Panc1 (cell line): ENCODE data around the gene OARD1. TPM values are rescaled to one million over a fixed set of nuclear protein-coding genes. Genes with fewer than 3 reads are reported as not detected.

ENCODE experiments used
- ATAC-seq: fragments of 200-7000 bp; cut with Tn5 transposase; 2 replicates; pipeline ENCODE4 v1.9.1; 2020; ENCODE audit warnings: mild to moderate bottlenecking, moderate library complexity
- BruUV-seq: library from RNA; stranded (reverse); fragments of 400-500 nt; replicated peaks from 2 replicates; lab custom pipeline; 2021; lab: Mats Ljungman, UMichigan
- CTCF ChIA-PET: fragments of 300-600 bp; sonication (Branson Sonifier 250); formaldehyde crosslinking; loops from one replicate; lab custom pipeline; 2022; ENCODE audit warnings: antibody characterized with exemption; lab: Charles Lee
- POLR2A ChIA-PET: fragments of 300-600 bp; sonication (Branson Sonifier 250); formaldehyde crosslinking; loops from one replicate; lab custom pipeline; 2022; ENCODE audit warnings: antibody characterized with exemption; lab: Charles Lee
- DNase-seq: peaks from one replicate; pipeline ENCODE4 v3.0.0-alpha.2; 2010; ENCODE audit warnings: low read depth, low spot score
- H3K27ac ChIP-seq: 2 replicates; pipeline ENCODE4 v1.5.1; 2011; ENCODE audit warnings: mild to moderate bottlenecking, low read length, inconsistent platforms
- H3K27me3 ChIP-seq: fragments of 200-500 bp; sonication (Bioruptor generic); 2 replicates; pipeline ENCODE4 v1.6.0; 2014; ENCODE audit warnings: low read length, inconsistent platforms; ENCODE audit not compliant: control insufficient read depth, insufficient read depth
- H3K36me3 ChIP-seq: fragments of 200-500 bp; sonication (Bioruptor generic); 2 replicates; pipeline ENCODE4 v1.5.1; 2014; ENCODE audit warnings: inconsistent platforms, mild to moderate bottlenecking, low read length, moderate library complexity; ENCODE audit not compliant: control insufficient read depth, insufficient read depth
- H3K4me1 ChIP-seq: 2 replicates; pipeline ENCODE4 v1.5.1; 2011; ENCODE audit warnings: inconsistent platforms, mild to moderate bottlenecking, low read length, moderate library complexity; ENCODE audit not compliant: control insufficient read depth, insufficient read depth
- H3K4me3 ChIP-seq, 2 experiments: 2 replicates each; pipeline ENCODE4 v1.5.1; 2011 to 2012; ENCODE audit warnings: low read depth in 2 of 2, low read length in 2 of 2, mild to moderate bottlenecking in 2 of 2, inconsistent platforms in 1 of 2, moderate library complexity in 1 of 2
- H3K9me3 ChIP-seq: fragments of 200-500 bp; sonication (Bioruptor generic); 2 replicates; pipeline ENCODE4 v1.5.1; 2014; ENCODE audit warnings: low read depth, mild to moderate bottlenecking, inconsistent platforms, low read length, moderate library complexity; ENCODE audit not compliant: control insufficient read depth, insufficient read depth
- POLR2AphosphoS5 ChIP-seq: IDR thresholded peaks from 2 replicates; pipeline ENCODE4 v1.6.1; 2012; ENCODE audit warnings: mild to moderate bottlenecking, low read depth, low read length, moderate library complexity
- REST ChIP-seq, 2 experiments: IDR thresholded peaks; 2 replicates each; pipeline ENCODE4 v1.6.1; 2011 to 2012; ENCODE audit warnings: low read depth in 2 of 2, control low read depth in 1 of 2, low read length in 1 of 2, mild to moderate bottlenecking in 1 of 2, moderate library complexity in 1 of 2; ENCODE audit not compliant: insufficient read depth in 1 of 2
- SIN3A ChIP-seq: IDR thresholded peaks from 2 replicates; pipeline ENCODE4 v1.6.1; 2012; ENCODE audit warnings: low read depth, mild to moderate bottlenecking, low read length, moderate library complexity, borderline replicate concordance; ENCODE audit not compliant: insufficient read depth
- TCF7L2 ChIP-seq: IDR thresholded peaks from 2 replicates; pipeline ENCODE4 v1.6.1; 2011; ENCODE audit warnings: mild to moderate bottlenecking, low read depth, low read length, inconsistent platforms
- in situ Hi-C: cut with HindIII; loops from 2 replicates; pipeline ENCODE4 v1.10.0; 2016; ENCODE audit warnings: low sequenced_read_pairs, low pct_unique_long_range_greater_than_20kb
- intact Hi-C: fragments of 100-400 bp; cut with micrococcal nuclease; formaldehyde crosslinking; loops from one replicate; pipeline ENCODE4 v1.10.0; 2022; ENCODE audit not compliant: unreplicated experiment
- total RNA-seq: library from RNA; stranded (reverse); gene quantifications from one replicate; pipeline ENCODE4 v1.2.1, GENCODE V29; 2021; ENCODE audit not compliant: unreplicated experiment
- TF ChIP-seq, protein P1 (sequence below): fragments of 450-650 bp; IDR thresholded peaks from 2 replicates; pipeline ENCODE4 v1.5.1; 2017; ENCODE audit warnings: mild to moderate bottlenecking

Gene OARD1
- total RNA-seq, 1 experiment from 2014 or later: 18.2 TPM

DNA sequence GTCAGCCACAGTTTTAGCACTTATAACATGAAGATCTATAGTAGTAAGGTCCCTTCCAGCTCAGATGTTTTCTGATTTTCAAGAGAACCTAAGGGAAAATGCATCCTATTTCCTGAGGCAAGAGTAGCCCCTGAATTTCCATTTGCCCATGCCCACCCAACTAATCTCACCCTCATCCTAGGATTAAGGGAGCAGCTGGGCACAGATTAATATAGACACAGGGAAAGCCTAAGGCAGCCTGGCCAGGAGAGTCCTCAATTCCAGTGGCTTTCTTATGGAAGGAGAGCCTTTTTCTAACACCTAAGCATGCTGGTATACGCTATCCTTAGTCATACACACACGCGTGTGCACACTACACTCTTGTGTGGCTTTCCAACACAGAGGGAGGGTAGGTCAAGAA lies 17.6 kb downstream of the OARD1 start:
- Histone ChIP-seq H3K4me1 (no peaks in the 10 kb centered on the region), H3K27me3 (no peaks in the 10 kb centered on the region), H3K27ac (no peak overlapping the region), H3K36me3 (no peaks in the 10 kb centered on the region), H3K9me3 (no peaks in the 10 kb centered on the region), H3K4me3 (no peak overlapping the region)
- intact Hi-C loops (no loop called here), in situ Hi-C loops (no loop called here)
- no TSS peak for BruUV-seq
- no peak for TF ChIP-seq POLR2AphosphoS5
- CTCF ChIA-PET: no interaction called here
- DNase-seq (no peak), ATAC-seq (no peak)
- POLR2A ChIA-PET: no interaction called here

GRCh38 chr6:41053041-41053440 lies 19.1 kb downstream of the OARD1 start, which contains the start of gene APOBEC2:
TSS of gene APOBEC2 (plus strand) at chr6:41053202. CDS start at chr6:41053348, 146 bp downstream.
- no peak for ATAC-seq
- Histone ChIP-seq H3K4me1 (no peaks in the 10 kb centered on the region), H3K4me3 (no peak within 1 kb of the TSS), H3K9me3 (no peaks in the 10 kb centered on the region), H3K27me3 (no peaks in the 10 kb centered on the region), H3K36me3 (no peaks in the 10 kb centered on the region), H3K27ac (no peak within 1 kb of the TSS)
- ChIA-PET CTCF (no interaction called here), POLR2A (no interaction called here)
- intact Hi-C loops (no loop called here), in situ Hi-C loops (no loop called here)
- DNase-seq: no peak
- no TSS peak for BruUV-seq
- TF ChIP-seq, protein P1, sequence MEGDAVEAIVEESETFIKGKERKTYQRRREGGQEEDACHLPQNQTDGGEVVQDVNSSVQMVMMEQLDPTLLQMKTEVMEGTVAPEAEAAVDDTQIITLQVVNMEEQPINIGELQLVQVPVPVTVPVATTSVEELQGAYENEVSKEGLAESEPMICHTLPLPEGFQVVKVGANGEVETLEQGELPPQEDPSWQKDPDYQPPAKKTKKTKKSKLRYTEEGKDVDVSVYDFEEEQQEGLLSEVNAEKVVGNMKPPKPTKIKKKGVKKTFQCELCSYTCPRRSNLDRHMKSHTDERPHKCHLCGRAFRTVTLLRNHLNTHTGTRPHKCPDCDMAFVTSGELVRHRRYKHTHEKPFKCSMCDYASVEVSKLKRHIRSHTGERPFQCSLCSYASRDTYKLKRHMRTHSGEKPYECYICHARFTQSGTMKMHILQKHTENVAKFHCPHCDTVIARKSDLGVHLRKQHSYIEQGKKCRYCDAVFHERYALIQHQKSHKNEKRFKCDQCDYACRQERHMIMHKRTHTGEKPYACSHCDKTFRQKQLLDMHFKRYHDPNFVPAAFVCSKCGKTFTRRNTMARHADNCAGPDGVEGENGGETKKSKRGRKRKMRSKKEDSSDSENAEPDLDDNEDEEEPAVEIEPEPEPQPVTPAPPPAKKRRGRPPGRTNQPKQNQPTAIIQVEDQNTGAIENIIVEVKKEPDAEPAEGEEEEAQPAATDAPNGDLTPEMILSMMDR: no peak
- TF ChIP-seq SIN3A (no peak), POLR2AphosphoS5 (no peak), REST (IDR thresholded peaks at IDR 0.05; ENCODE audit: insufficient read depth in 1 of 2, low read depth in 2 of 2, low read length in 1 of 2) (no peak), TCF7L2 (no peak)

- ChIA-PET CTCF (no interaction called here), POLR2A (no interaction called here)
- no peaks in the 10 kb centered on the region for H3K4me1 ChIP-seq
- no peak overlapping the region for H3K27ac ChIP-seq
- TF ChIP-seq TCF7L2 (no peak), REST (IDR thresholded peaks at IDR 0.05; ENCODE audit: insufficient read depth in 1 of 2, low read depth in 2 of 2, low read length in 1 of 2) (no peak), SIN3A (no peak), POLR2AphosphoS5 (no peak)
- TF ChIP-seq, protein P1: no peak
- no peaks in the 10 kb centered on the region for H3K27me3 ChIP-seq
- intact Hi-C loops: no loop called here
- ATAC-seq (no peak), DNase-seq (no peak)
- H3K9me3 ChIP-seq: no peaks in the 10 kb centered on the region
- H3K36me3 ChIP-seq: no peaks in the 10 kb centered on the region
- BruUV-seq: no TSS peak
- in situ Hi-C loops: no loop called here
- no peak overlapping the region for H3K4me3 ChIP-seq
These were observed 20.3 kb downstream of the OARD1 start for GRCh38 chr6:41051873-41052272.
